Peyer's patch (tissue), 4 donors: ENCODE results near the gene VAV2. TPM values are rescaled to one million over a fixed set of nuclear protein-coding genes. Genes with fewer than 3 reads are reported as not detected.

Source experiments
- DNase-seq, 3 donors: peaks; one replicate each; pipeline ENCODE4 v3.0.0-alpha.2; 2017 to 2019
- H3K27ac ChIP-seq, 4 donors: fragments of 200-600 bp; sonication (generic); one replicate each; pipeline ENCODE4 v1.5.1; 2016 to 2019
- H3K27me3 ChIP-seq, 2 donors: fragments of 200-600 bp; sonication (generic); one replicate each; pipeline ENCODE4 v1.5.1; 2019
- H3K36me3 ChIP-seq, 3 donors: fragments of 200-600 bp; sonication (generic); one replicate each; pipeline ENCODE4 v1.5.1; 2016 to 2019
- H3K4me1 ChIP-seq, 4 donors: fragments of 200-600 bp; sonication (generic); one replicate each; pipeline ENCODE4 v1.5.1; 2016 to 2019
- H3K4me3 ChIP-seq, 4 donors: fragments of 200-600 bp; sonication (generic); 1 replicate in 3 of 4; 2 replicates in 1 of 4; pipeline ENCODE4 v1.5.1; 2016 to 2019; ENCODE audit warnings: mild to moderate bottlenecking in 1 of 4
- H3K9me3 ChIP-seq, 4 donors: fragments of 200-600 bp; sonication (generic); one replicate each; pipeline ENCODE4 v1.5.1; 2016 to 2019; ENCODE audit warnings: mild to moderate bottlenecking in 1 of 4
- POLR2A ChIP-seq, 2 donors: fragments of 450-650 bp; IDR thresholded peaks; one replicate each; pipeline ENCODE4 v1.5.1; 2017; ENCODE audit warnings: antibody characterized with exemption in 2 of 2, mild to moderate bottlenecking in 2 of 2, moderate library complexity in 2 of 2
- total RNA-seq, 4 donors: library from RNA; depleted of rRNA; stranded (reverse); fragments of >200 nt; gene quantifications; one replicate each; pipeline ENCODE4 v1.1.0, GENCODE V29; 2016
- TF ChIP-seq, protein P1 (sequence below), 6 experiments: fragments of 450-650 bp in 4 of 6; fragments of 200-600 bp in 2 of 6; sonication (generic) in 1 of 6; IDR thresholded peaks; one replicate each; pipeline ENCODE4 v1.5.1; 2017 to 2019; ENCODE audit warnings: antibody characterized with exemption in 6 of 6, mild to moderate bottlenecking in 3 of 6, moderate library complexity in 1 of 6

Gene VAV2
- total RNA-seq, 4 donors from 2014 or later: 47.9 to 61.8 (median 58.9) TPM

DNA sequence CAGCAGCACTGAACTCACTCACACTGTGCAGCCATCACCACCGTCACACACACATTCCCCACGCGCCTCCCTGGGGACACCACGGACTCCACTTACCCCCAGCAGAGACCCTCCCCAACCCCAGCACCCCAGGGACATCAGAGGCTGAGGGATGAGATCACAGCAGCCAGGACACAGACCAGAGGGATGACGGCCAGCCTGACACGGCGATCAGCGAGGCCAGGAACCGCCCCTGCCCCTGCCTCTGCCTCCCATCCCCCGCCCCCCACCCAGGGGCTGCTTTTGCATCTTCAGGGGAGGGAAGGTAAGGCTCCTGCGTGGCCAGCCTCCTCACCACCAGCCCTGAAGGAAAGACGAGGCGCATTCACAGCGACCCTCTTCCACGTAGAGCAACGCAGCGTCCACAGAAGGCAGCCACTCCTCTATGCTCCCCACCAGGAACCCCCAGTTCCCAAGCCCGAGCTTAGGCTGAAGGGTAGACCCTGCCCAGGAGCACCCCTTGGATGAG lies 104.5 kb downstream of the VAV2 start:
- Histone ChIP-seq H3K27ac (no peak overlapping the region), H3K27me3 (no peaks in the 10 kb centered on the region), H3K4me1 (peaks cover 0 to 18% (median 0%) of the 10 kb centered on the region in 4 donors), H3K9me3 (no peaks in the 10 kb centered on the region), H3K36me3 (no peaks in the 10 kb centered on the region), H3K4me3 (no peak overlapping the region)
- TF ChIP-seq, protein P1, sequence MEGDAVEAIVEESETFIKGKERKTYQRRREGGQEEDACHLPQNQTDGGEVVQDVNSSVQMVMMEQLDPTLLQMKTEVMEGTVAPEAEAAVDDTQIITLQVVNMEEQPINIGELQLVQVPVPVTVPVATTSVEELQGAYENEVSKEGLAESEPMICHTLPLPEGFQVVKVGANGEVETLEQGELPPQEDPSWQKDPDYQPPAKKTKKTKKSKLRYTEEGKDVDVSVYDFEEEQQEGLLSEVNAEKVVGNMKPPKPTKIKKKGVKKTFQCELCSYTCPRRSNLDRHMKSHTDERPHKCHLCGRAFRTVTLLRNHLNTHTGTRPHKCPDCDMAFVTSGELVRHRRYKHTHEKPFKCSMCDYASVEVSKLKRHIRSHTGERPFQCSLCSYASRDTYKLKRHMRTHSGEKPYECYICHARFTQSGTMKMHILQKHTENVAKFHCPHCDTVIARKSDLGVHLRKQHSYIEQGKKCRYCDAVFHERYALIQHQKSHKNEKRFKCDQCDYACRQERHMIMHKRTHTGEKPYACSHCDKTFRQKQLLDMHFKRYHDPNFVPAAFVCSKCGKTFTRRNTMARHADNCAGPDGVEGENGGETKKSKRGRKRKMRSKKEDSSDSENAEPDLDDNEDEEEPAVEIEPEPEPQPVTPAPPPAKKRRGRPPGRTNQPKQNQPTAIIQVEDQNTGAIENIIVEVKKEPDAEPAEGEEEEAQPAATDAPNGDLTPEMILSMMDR (IDR thresholded peaks at IDR 0.05): no peak
- no peak for TF ChIP-seq POLR2A (IDR thresholded peaks at IDR 0.05)
- DNase-seq: no peak

DNA sequence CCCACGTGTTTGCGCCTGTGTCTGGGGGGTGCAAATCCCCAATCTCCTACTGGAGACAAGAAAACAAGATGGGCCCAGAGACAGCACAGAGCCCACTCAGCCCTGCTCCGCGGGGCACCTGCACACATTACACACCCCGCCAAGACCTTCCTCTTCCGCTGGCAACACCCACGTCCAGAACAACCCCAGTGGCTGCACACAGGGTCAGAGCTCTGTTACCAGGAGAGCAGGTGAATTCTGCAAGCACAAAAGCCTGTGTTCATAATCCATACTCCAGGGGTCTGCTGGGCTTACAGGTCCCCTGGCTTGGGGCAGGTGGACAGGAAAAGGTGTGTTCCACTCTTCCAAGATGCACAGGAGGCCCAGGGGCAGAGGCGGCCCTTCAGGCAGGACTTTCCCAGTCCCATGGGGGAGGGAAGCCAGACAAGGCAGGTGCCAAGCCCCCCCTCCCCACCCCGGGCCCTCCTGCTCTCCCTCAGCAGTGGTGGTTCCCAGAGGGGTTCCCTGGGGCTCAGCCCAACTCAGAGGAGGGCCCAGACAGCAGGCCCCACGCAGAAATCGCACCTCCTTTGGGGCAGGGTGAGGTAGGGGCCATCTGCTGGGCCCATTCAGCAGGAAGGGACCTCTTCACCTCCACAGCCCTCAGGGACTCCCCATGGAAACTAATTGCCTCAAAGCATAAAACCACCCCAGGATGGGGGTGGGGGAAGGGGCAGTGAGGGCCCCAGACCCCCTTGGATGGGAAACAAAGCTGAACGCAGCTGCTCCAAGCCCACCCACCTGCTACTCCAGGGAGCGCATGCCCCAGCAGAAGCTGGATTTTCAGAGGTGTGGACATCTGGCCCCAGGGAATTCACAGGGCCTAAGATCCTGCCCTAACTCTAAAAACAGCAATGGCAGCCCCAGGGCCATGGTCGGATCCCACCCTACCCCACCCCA lies 105.3 kb downstream of the VAV2 start:
- peaks cover 0 to 13% (median 0%) of the 10 kb centered on the region in 4 donors for H3K4me1 ChIP-seq
- no peak overlapping the region for H3K4me3 ChIP-seq
- no peak for DNase-seq
- H3K36me3 ChIP-seq: no peaks in the 10 kb centered on the region
- no peak for TF ChIP-seq POLR2A (IDR thresholded peaks at IDR 0.05)
- TF ChIP-seq, protein P1 (IDR thresholded peaks at IDR 0.05): no peak
- no peaks in the 10 kb centered on the region for H3K9me3 ChIP-seq
- H3K27me3 ChIP-seq: no peaks in the 10 kb centered on the region
- no peak overlapping the region for H3K27ac ChIP-seq

DNA sequence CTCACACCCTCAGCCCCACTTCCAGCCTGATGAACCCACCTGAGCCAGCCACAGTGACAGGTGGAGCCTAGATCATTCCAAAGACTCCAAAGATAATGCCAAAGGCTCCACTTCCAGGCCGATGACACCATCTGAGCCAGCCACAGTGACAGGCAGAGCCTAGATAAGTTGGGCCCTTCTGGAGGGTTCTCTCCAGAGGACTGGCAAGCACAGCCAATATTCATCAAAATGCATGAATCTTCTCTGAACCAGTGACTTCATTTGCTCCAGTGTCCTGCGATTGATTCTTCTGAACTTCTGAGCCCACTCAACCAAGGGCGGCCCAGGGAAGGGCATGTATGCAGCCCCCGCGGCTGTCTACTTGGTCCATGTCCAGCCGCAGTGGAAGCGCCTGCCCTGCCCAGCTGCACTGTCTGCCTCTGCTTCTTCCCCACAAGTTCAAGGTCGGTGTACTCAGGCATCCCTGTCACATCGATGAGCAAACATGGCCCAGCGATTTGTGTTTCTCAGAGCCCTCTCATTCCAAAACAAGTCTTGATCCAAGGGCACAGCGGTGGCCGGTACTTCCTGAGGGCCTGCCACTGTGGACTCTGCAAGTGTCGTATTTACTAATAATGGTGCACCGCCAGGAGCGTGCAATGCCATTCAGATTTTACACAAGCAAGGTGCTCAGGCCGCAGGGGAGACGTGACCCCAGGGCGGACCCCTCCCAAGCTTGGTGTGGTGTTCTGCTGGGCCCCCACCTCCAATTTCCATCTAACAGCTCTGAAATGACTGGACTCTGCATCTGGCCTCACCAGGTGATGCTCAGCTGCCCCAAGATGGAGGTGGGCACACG lies 107.0 kb downstream of the VAV2 start:
- no peak overlapping the region for H3K27ac ChIP-seq
- no peaks in the 10 kb centered on the region for H3K36me3 ChIP-seq
- H3K4me3 ChIP-seq: no peak overlapping the region
- DNase-seq: no peak
- no peaks in the 10 kb centered on the region for H3K27me3 ChIP-seq
- H3K4me1 ChIP-seq: peaks cover 0 to 11% (median 0%) of the 10 kb centered on the region in 4 donors
- TF ChIP-seq, protein P1 (IDR thresholded peaks at IDR 0.05): no peak
- no peak for TF ChIP-seq POLR2A (IDR thresholded peaks at IDR 0.05)
- no peaks in the 10 kb centered on the region for H3K9me3 ChIP-seq

DNA sequence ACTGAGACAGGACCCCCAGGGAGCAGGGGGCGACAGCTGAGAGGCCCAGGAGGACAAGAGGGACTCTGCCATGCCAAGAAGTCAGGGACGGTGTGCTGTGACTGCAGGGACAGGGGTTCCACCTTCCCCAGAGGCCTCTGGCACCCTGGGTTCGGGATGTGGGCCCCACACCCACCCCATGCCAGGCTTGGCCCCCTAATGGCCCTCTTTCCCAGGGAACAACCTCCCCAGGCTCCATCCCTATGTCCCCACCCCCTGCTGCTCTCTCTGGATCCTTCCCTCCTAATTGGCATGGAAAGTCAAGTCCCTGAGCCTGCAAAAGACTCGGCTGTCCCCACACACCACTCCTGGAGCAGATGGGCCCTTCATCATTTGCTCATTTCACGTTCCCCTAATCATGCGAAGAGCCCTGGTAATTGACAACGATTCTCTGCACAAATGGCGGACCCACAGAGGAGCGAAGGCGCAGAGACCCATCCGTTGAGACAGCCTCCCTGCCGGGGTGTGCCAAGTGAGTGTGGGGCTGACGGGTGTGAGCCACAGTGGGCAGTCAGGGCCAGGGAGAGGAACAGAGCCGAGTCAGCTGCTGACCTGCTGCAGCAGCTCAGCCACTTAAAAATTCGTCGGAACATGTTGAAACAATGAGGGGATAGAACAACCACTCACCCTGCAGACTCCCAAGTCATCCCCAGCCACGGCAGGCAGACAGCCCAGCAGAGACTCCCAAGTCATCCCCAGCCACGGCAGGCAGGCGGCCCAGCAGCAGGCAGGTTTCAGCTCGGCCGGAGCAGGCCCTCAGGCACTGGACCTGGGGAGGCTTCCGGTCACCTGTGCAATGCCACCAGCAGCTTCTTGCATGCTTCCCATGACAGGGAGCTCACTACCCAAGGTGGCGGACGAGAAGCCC lies 109.0 kb downstream of the VAV2 start:
- H3K9me3 ChIP-seq: no peaks in the 10 kb centered on the region
- no peaks in the 10 kb centered on the region for H3K36me3 ChIP-seq
- no peak for DNase-seq
- no peak overlapping the region for H3K4me3 ChIP-seq
- H3K27me3 ChIP-seq: no peaks in the 10 kb centered on the region
- no peak for TF ChIP-seq POLR2A (IDR thresholded peaks at IDR 0.05)
- TF ChIP-seq, protein P1 (IDR thresholded peaks at IDR 0.05): no peak
- H3K4me1 ChIP-seq: no peaks in the 10 kb centered on the region
- H3K27ac ChIP-seq: no peak overlapping the region
